Right atrium auricular region (tissue), 2 donors: ENCODE data around the gene TBCD. TPM values are rescaled to one million over a fixed set of nuclear protein-coding genes. Genes with fewer than 3 reads are reported as not detected.

ENCODE experiments used
- DNase-seq: peaks from one replicate; pipeline ENCODE4 v3.0.0-alpha.2; 2019; ENCODE audit warnings: low spot score
- H3K27ac ChIP-seq, 2 donors: fragments of 200-600 bp; sonication (generic); 1 replicate in 1 of 2; 2 replicates in 1 of 2; pipeline ENCODE4 v1.5.1; 2016 to 2019
- H3K27me3 ChIP-seq, 2 donors: fragments of 200-600 bp; sonication (generic); one replicate each; pipeline versions ENCODE4 v1.5.1 to v1.6.0; 2017 to 2019
- H3K36me3 ChIP-seq: fragments of 200-600 bp; sonication (generic); one replicate; pipeline ENCODE4 v1.5.1; 2016
- H3K4me1 ChIP-seq, 2 donors: fragments of 200-600 bp; sonication (generic); one replicate each; pipeline versions ENCODE4 v1.5.1 to v1.6.0; 2017 to 2019
- H3K4me3 ChIP-seq, 2 donors: fragments of 200-600 bp; sonication (generic); 1 replicate in 1 of 2; 2 replicates in 1 of 2; pipeline ENCODE4 v1.5.1; 2017 to 2019; ENCODE audit warnings: mild to moderate bottlenecking in 1 of 2, moderate library complexity in 1 of 2
- H3K9me3 ChIP-seq, 2 donors: fragments of 200-600 bp; sonication (generic); one replicate each; pipeline ENCODE4 v1.5.1; 2019
- CTCF ChIP-seq, 2 donors: fragments of 200-600 bp; sonication (generic); IDR thresholded peaks; one replicate each; pipeline ENCODE4 v1.5.1; 2019; ENCODE audit warnings: antibody characterized with exemption in 2 of 2
- total RNA-seq, 2 donors: library from RNA; depleted of rRNA; stranded (reverse); fragments of >200 nt; gene quantifications; one replicate each; pipeline ENCODE4 v1.1.0, GENCODE V29; 2016

TBCD gene
- total RNA-seq, 2 donors from 2014 or later: 19.4 to 29.6 TPM

GRCh38 chr17:82745524-82745923 lies 6.3 kb upstream of the TBCD start:
- DNase-seq: no peak
- Histone ChIP-seq H3K4me1 (no peaks in the 10 kb centered on the region), H3K36me3 (peaks cover 33% of the 10 kb centered on the region), H3K9me3 (no peaks in the 10 kb centered on the region), H3K27me3 (no peaks in the 10 kb centered on the region), H3K27ac (no peak overlapping the region), H3K4me3 (no peak overlapping the region)
- TF ChIP-seq CTCF (IDR thresholded peaks at IDR 0.05): no peak

GRCh38 chr17:82748756-82749155 lies 3.1 kb upstream of the TBCD start:
- peaks cover under 1% of the 10 kb centered on the region for H3K36me3 ChIP-seq
- H3K27ac ChIP-seq: no peak overlapping the region
- peaks cover 0 to 17% of the 10 kb centered on the region in 2 donors for H3K4me1 ChIP-seq
- no peaks in the 10 kb centered on the region for H3K27me3 ChIP-seq
- no peak overlapping the region for H3K4me3 ChIP-seq
- no peaks in the 10 kb centered on the region for H3K9me3 ChIP-seq
- DNase-seq: no peak
- no peak for TF ChIP-seq CTCF (IDR thresholded peaks at IDR 0.05)

DNA sequence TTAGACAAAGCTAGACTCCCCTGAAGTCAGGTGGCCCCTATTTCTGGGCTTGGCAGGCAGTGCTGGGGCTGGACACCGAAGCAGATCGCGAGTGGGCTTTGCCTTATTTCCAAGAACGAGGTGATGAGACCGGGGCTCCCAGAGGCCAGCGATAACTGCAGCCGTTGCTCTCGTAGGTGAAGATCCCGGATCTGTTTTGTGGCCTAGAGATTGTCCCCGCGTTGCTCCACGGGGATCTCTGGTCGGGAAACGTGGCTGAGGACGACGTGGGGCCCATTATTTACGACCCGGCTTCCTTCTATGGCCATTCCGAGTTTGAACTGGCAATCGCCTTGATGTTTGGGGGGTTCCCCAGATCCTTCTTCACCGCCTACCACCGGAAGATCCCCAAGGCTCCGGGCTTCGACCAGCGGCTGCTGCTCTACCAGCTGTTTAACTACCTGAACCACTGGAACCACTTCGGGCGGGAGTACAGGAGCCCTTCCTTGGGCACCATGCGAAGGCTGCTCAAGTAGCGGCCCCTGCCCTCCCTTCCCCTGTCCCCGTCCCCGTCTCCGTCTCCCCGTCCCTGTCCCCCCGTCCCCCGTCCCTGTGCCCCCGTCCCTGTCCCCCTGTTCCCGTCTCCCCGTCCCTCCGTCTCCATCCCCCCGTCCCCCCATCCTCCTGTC lies 1.5 kb upstream of the TBCD start:
- no peak for DNase-seq
- H3K27me3 ChIP-seq: no peaks in the 10 kb centered on the region
- peaks cover 0 to 21% of the 10 kb centered on the region in 2 donors for H3K4me1 ChIP-seq
- no peak overlapping the region for H3K27ac ChIP-seq
- no peak overlapping the region for H3K4me3 ChIP-seq
- TF ChIP-seq CTCF (IDR thresholded peaks at IDR 0.05): no peak
- no peaks in the 10 kb centered on the region for H3K9me3 ChIP-seq
- H3K36me3 ChIP-seq: no peaks in the 10 kb centered on the region

GRCh38 chr17:82751171-82751570 lies 694 bp upstream of the TBCD start:
- Histone ChIP-seq H3K4me1 (peaks cover 0 to 21% of the 10 kb centered on the region in 2 donors), H3K9me3 (no peaks in the 10 kb centered on the region), H3K27ac (peak overlapping the region; percentile 89 to 90), H3K36me3 (no peaks in the 10 kb centered on the region), H3K27me3 (no peaks in the 10 kb centered on the region), H3K4me3 (peak overlapping the region; percentile 38 to 82)
- no peak for TF ChIP-seq CTCF (IDR thresholded peaks at IDR 0.05)
- no peak for DNase-seq

GRCh38 chr17:82752371-82753200 lies 721 bp downstream of the TBCD start:
- Histone ChIP-seq H3K4me1 (peaks cover 0 to 21% of the 10 kb centered on the region in 2 donors), H3K27me3 (no peaks in the 10 kb centered on the region), H3K27ac (peak overlapping the region; percentile 89 to 90), H3K9me3 (no peaks in the 10 kb centered on the region), H3K36me3 (peaks cover 3% of the 10 kb centered on the region), H3K4me3 (peak overlapping the region; percentile 82 to 84)
- DNase-seq: no peak
- no peak for TF ChIP-seq CTCF (IDR thresholded peaks at IDR 0.05)
